GM12878 (cell line): ENCODE measurements around the gene ADAP1. TPM values are rescaled to one million over a fixed set of nuclear protein-coding genes. Genes with fewer than 3 reads are reported as not detected.

ENCODE experiments used
- ASH2L ChIP-seq: fragments of 300-600, 200-600 bp; sonication (generic); IDR thresholded peaks from 2 replicates; pipeline ENCODE4 v1.6.1; 2017; ENCODE audit warnings: low read depth, mild to moderate bottlenecking, borderline replicate concordance
- CEBPB ChIP-seq, 2 experiments: fragments of 150-350 bp in 1 of 2; IDR thresholded peaks; 2 replicates each; pipeline ENCODE4 v1.6.1; 2012 to 2014; ENCODE audit warnings: low read depth in 2 of 2, low read length in 2 of 2, borderline replicate concordance in 1 of 2, inconsistent platforms in 1 of 2
- EZH2 ChIP-seq: IDR thresholded peaks from 2 replicates; pipeline ENCODE4 v1.6.1; 2012; ENCODE audit warnings: low read depth, mild to moderate bottlenecking, control low read depth, inconsistent platforms, low read length, borderline replicate concordance; ENCODE audit not compliant: control insufficient read depth
- GABPA ChIP-seq: IDR thresholded peaks from 2 replicates; pipeline ENCODE4 v1.6.1; 2014; ENCODE audit warnings: antibody characterized with exemption, low read depth, mild to moderate bottlenecking, inconsistent platforms
- HDAC2 ChIP-seq: fragments of 200-600 bp; sonication (generic); IDR thresholded peaks from 2 replicates; pipeline ENCODE4 v1.6.1; 2017
- KLF5 ChIP-seq: fragments of 450-650 bp; IDR thresholded peaks from 2 replicates; pipeline ENCODE4 v1.6.1; 2014; ENCODE audit warnings: mild to moderate bottlenecking; ENCODE audit not compliant: partially characterized antibody
- LARP7 ChIP-seq: fragments of 450-650 bp; IDR thresholded peaks from 2 replicates; pipeline ENCODE4 v1.6.1; 2017; ENCODE audit warnings: mild to moderate bottlenecking
- NRF1 ChIP-seq: conservative IDR thresholded peaks from 2 replicates; pipeline ENCODE4 v1.6.1; 2011; ENCODE audit warnings: mild to moderate bottlenecking, low read depth, low read length, improper control_type of control experiment
- PAX8 ChIP-seq: fragments of 450-650 bp; IDR thresholded peaks from 2 replicates; pipeline ENCODE4 v1.6.1; 2017; ENCODE audit warnings: mild to moderate bottlenecking, moderate library complexity
- POLR2A ChIP-seq: IDR thresholded peaks from 2 replicates; pipeline ENCODE4 v1.6.1; 2011; ENCODE audit warnings: low read depth, mild to moderate bottlenecking, low read length
- RB1 ChIP-seq: fragments of 450-650 bp; formaldehyde crosslinking; IDR thresholded peaks from 2 replicates; pipeline ENCODE4 v1.6.1; 2017; ENCODE audit warnings: mild to moderate bottlenecking, borderline replicate concordance
- RCOR1 ChIP-seq: conservative IDR thresholded peaks from 2 replicates; pipeline ENCODE4 v1.6.1; 2012; ENCODE audit warnings: low read depth, low read length, improper control_type of control experiment
- RELA ChIP-seq: fragments of 450-650 bp; IDR thresholded peaks from 2 replicates; pipeline ENCODE4 v1.8.0; 2014; ENCODE audit warnings: borderline replicate concordance; ENCODE audit not compliant: partially characterized antibody
- SUZ12 ChIP-seq: fragments of 200-600 bp; sonication (generic); IDR thresholded peaks from one replicate; pipeline ENCODE4 v1.6.1; 2018; ENCODE audit warnings: antibody characterized with exemption, mild to moderate bottlenecking; ENCODE audit not compliant: unreplicated experiment
- TAF1 ChIP-seq: IDR thresholded peaks from 2 replicates; pipeline ENCODE4 v1.6.1; 2011; ENCODE audit warnings: mild to moderate bottlenecking, low read depth, low read length, borderline replicate concordance
- TCF7 ChIP-seq: IDR thresholded peaks from 2 replicates; pipeline ENCODE4 v1.6.1; 2014; ENCODE audit warnings: antibody characterized with exemption, borderline replicate concordance
- YY1 ChIP-seq: IDR thresholded peaks from 2 replicates; pipeline ENCODE4 v1.6.1; 2011; ENCODE audit warnings: low read depth, mild to moderate bottlenecking, low read length
- ZNF274 ChIP-seq: IDR thresholded peaks from one replicate; pipeline ENCODE4 v1.8.0; 2011; ENCODE audit not compliant: insufficient read length, insufficient read depth
- ZNF384 ChIP-seq: IDR thresholded peaks from 2 replicates; pipeline ENCODE4 v1.6.1; 2012; ENCODE audit warnings: low read depth, mild to moderate bottlenecking, low read length, improper control_type of control experiment, borderline replicate concordance
- polyA plus RNA-seq, 11 experiments: library from polyadenylated mRNA; depleted of rRNA in 4 of 11; unstranded in 6 of 11; stranded (reverse) in 5 of 11; fragments of >200 nt; fragmentation: Nextera tagmentation in 4 of 11; fragmentation: Illumina TruSeq in 1 of 11; extraction: Ambion mirVana in 4 of 11; extraction: Trizol in 1 of 11; gene quantifications; 1 replicate in 1 of 11; 2 replicates in 10 of 11; pipeline versions ENCODE4 v1.2.1 to v1.2.3, GENCODE V29; 2011 to 2016; ENCODE audit warnings: inconsistent platforms in 2 of 11, missing spikeins in 2 of 11, low read depth in 1 of 11
- total RNA-seq, 4 experiments: library from RNA; depleted of rRNA in 3 of 4; stranded (reverse); fragments of >200 nt in 3 of 4; fragmentation: Illumina TruSeq in 1 of 4; extraction: Trizol in 1 of 4; gene quantifications; 2 replicates each; pipeline versions ENCODE4 v1.2.1 to v1.2.3, GENCODE V29; 2013 to 2021
- TF ChIP-seq, protein P1 (sequence below): IDR thresholded peaks from 2 replicates; pipeline ENCODE4 v1.6.1; 2012; ENCODE audit warnings: low read depth, low read length, improper control_type of control experiment
- TF ChIP-seq, protein P2 (sequence below): fragments of 450-650 bp; IDR thresholded peaks from 2 replicates; pipeline ENCODE4 v1.6.1; 2016; ENCODE audit warnings: mild to moderate bottlenecking
- TF ChIP-seq, protein P3 (sequence below): fragments of 450-650 bp; IDR thresholded peaks from 2 replicates; pipeline ENCODE4 v1.6.1; 2017; ENCODE audit warnings: borderline replicate concordance
- TF ChIP-seq, protein P4 (sequence below), 3 experiments: IDR thresholded peaks in 2 of 3; conservative IDR thresholded peaks in 1 of 3; 2 replicates each; pipeline ENCODE4 v1.5.1; 2011; ENCODE audit warnings: low read depth in 3 of 3, low read length in 3 of 3, mild to moderate bottlenecking in 3 of 3, control low read depth in 2 of 3, moderate library complexity in 2 of 3, inconsistent platforms in 1 of 3, mixed read lengths in 1 of 3; ENCODE audit not compliant: control insufficient read depth in 2 of 3, insufficient read depth in 1 of 3; ENCODE audit errors: extremely low read depth in 1 of 3
- TF ChIP-seq, protein P5 (sequence below): IDR thresholded peaks from 2 replicates; pipeline ENCODE4 v1.6.1; 2012; ENCODE audit warnings: low read depth, low read length, improper control_type of control experiment

The ADAP1 gene
- total and polyA plus RNA-seq, 10 of the 15 experiments (the other 5 are each of a cell fraction or from before 2014, with no cell fraction given): 0.22 to 44.2 (median 22.0) TPM; not detected in 1

DNA sequence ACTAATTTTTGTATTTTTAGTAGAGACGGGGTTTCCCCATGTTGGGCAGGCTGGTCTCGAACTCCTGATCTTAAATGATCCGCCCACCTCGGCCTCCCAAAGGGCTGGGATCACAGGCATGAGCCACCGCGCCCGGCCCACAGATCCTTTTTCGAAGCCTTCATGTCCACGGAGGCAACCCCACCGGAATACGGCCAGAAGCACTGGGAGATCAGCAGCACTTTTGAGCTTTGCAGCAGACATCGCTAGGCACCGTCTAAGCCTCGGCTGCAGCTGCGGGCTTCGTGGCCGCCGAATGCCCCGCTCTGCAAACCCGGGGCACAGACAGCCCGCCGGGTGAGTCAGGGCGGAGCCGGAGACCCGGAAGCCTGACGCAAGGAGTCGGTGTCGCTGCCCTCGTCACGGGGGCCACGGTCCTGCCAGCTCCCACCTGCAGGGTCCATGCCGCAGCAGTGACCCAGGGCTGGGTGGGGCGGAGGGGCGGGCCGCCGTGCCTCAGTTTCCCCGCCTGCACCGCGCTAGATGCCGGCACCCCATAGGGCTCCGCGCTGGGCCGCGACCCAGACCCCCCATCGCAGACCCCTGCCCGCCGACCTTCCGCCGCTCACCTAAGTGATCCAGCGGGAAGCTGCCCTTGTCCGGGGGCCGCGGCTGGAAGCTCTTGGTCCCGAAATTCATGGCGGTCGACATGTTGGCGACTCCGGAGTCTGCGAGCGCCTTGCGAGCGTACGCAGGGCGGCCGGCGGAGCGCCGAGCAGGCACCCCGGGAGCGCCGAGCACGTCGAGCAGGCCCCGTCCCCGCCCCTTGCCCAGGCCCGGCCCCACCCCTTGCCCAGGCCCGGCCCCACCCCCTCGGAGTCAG lies 20.6 kb upstream of the ADAP1 start, which contains the start of gene COX19 (continued):
- no peak for TF ChIP-seq CEBPB (IDR thresholded peaks at IDR 0.05; ENCODE audit: borderline replicate concordance in 1 of 2, low read depth in 2 of 2, low read length in 2 of 2)
- TF ChIP-seq, protein P1, sequence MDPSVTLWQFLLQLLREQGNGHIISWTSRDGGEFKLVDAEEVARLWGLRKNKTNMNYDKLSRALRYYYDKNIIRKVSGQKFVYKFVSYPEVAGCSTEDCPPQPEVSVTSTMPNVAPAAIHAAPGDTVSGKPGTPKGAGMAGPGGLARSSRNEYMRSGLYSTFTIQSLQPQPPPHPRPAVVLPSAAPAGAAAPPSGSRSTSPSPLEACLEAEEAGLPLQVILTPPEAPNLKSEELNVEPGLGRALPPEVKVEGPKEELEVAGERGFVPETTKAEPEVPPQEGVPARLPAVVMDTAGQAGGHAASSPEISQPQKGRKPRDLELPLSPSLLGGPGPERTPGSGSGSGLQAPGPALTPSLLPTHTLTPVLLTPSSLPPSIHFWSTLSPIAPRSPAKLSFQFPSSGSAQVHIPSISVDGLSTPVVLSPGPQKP: no peak; the same call in 1 of the 2 replicates
- no peak for TF ChIP-seq ZNF384
- no peak for TF ChIP-seq SUZ12
- TF ChIP-seq, protein P2, sequence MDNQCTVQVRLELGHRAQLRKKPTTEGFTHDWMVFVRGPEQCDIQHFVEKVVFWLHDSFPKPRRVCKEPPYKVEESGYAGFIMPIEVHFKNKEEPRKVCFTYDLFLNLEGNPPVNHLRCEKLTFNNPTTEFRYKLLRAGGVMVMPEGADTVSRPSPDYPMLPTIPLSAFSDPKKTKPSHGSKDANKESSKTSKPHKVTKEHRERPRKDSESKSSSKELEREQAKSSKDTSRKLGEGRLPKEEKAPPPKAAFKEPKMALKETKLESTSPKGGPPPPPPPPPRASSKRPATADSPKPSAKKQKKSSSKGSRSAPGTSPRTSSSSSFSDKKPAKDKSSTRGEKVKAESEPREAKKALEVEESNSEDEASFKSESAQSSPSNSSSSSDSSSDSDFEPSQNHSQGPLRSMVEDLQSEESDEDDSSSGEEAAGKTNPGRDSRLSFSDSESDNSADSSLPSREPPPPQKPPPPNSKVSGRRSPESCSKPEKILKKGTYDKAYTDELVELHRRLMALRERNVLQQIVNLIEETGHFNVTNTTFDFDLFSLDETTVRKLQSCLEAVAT: peak; percentile 100
- no peak for TF ChIP-seq LARP7
- TF ChIP-seq ASH2L: peak; percentile 81; the same call in 1 of the 2 replicates
- TF ChIP-seq NRF1: 0 out of 2 replicates have a peak, but pooled peaks have one; percentile 2
- no peak for TF ChIP-seq RCOR1
- peak; percentile 98 for TF ChIP-seq YY1
- TF ChIP-seq RB1: 0 out of 2 replicates have a peak, but pooled peaks have one; percentile 54
- TF ChIP-seq, protein P3, sequence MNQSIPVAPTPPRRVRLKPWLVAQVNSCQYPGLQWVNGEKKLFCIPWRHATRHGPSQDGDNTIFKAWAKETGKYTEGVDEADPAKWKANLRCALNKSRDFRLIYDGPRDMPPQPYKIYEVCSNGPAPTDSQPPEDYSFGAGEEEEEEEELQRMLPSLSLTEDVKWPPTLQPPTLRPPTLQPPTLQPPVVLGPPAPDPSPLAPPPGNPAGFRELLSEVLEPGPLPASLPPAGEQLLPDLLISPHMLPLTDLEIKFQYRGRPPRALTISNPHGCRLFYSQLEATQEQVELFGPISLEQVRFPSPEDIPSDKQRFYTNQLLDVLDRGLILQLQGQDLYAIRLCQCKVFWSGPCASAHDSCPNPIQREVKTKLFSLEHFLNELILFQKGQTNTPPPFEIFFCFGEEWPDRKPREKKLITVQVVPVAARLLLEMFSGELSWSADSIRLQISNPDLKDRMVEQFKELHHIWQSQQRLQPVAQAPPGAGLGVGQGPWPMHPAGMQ: no peak
- TF ChIP-seq, protein P4, sequence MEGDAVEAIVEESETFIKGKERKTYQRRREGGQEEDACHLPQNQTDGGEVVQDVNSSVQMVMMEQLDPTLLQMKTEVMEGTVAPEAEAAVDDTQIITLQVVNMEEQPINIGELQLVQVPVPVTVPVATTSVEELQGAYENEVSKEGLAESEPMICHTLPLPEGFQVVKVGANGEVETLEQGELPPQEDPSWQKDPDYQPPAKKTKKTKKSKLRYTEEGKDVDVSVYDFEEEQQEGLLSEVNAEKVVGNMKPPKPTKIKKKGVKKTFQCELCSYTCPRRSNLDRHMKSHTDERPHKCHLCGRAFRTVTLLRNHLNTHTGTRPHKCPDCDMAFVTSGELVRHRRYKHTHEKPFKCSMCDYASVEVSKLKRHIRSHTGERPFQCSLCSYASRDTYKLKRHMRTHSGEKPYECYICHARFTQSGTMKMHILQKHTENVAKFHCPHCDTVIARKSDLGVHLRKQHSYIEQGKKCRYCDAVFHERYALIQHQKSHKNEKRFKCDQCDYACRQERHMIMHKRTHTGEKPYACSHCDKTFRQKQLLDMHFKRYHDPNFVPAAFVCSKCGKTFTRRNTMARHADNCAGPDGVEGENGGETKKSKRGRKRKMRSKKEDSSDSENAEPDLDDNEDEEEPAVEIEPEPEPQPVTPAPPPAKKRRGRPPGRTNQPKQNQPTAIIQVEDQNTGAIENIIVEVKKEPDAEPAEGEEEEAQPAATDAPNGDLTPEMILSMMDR (IDR thresholded peaks at IDR 0.05 in 2 of 3, conservative IDR thresholded peaks at IDR 0.05 in 1 of 3; ENCODE audit: control insufficient read depth in 2 of 3, extremely low read depth in 1 of 3, insufficient read depth in 1 of 3, low read depth in 3 of 3, low read length in 3 of 3): no peak
- TF ChIP-seq POLR2A: peak; percentile 94
- TF ChIP-seq GABPA: no peak
- peak; percentile 55; the same call in 1 of the 2 replicates for TF ChIP-seq TAF1
- no peak for TF ChIP-seq HDAC2
- TF ChIP-seq EZH2: no peak
- TF ChIP-seq, protein P5, sequence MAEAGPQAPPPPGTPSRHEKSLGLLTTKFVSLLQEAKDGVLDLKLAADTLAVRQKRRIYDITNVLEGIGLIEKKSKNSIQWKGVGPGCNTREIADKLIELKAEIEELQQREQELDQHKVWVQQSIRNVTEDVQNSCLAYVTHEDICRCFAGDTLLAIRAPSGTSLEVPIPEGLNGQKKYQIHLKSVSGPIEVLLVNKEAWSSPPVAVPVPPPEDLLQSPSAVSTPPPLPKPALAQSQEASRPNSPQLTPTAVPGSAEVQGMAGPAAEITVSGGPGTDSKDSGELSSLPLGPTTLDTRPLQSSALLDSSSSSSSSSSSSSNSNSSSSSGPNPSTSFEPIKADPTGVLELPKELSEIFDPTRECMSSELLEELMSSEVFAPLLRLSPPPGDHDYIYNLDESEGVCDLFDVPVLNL: no peak
- TF ChIP-seq KLF5: no peak
- TF ChIP-seq ZNF274: no peak
- TF ChIP-seq PAX8: no peak
- no peak for TF ChIP-seq TCF7
- TF ChIP-seq RELA: no peak
